H1 (cell line): Measurements from ENCODE around the gene FARP2. TPM values are rescaled to one million over a fixed set of nuclear protein-coding genes. Genes with fewer than 3 reads are reported as not detected.

Source experiments
- CHD2 ChIP-seq: IDR thresholded peaks from 2 replicates; pipeline ENCODE4 v1.6.1; 2012; ENCODE audit warnings: low read length, improper control_type of control experiment
- EZH2 ChIP-seq: fragments of 200-600 bp; sonication (generic); IDR thresholded peaks from 2 replicates; pipeline ENCODE4 v1.7.1; 2012; ENCODE audit warnings: low read depth, mild to moderate bottlenecking, moderate library complexity, low read length, inconsistent platforms; ENCODE audit not compliant: severe bottlenecking
- GTF2F1 ChIP-seq: IDR thresholded peaks from 2 replicates; pipeline ENCODE4 v1.6.1; 2012; ENCODE audit warnings: low read depth, low read length, improper control_type of control experiment, borderline replicate concordance
- RBBP5 ChIP-seq: IDR thresholded peaks from 2 replicates; pipeline ENCODE4 v1.7.1; 2012; ENCODE audit warnings: low read depth, mild to moderate bottlenecking, inconsistent platforms, low read length, moderate library complexity, borderline replicate concordance
- polyA plus RNA-seq, 7 experiments: library from polyadenylated mRNA; depleted of rRNA in 3 of 7; stranded (reverse) in 5 of 7; unstranded in 2 of 7; fragments of >200 nt in 5 of 7; fragments of 200-250 nt in 2 of 7; gene quantifications; 1 replicate in 5 of 7; 2 replicates in 1 of 7; 4 replicates in 1 of 7; pipeline versions ENCODE4 v1.2.1 to v1.2.3, GENCODE V29; 2011 to 2013; ENCODE audit warnings: missing spikeins in 2 of 7, mixed read lengths in 2 of 7
- total RNA-seq: library from RNA; stranded (reverse); fragmentation: NEBNext Ultra II Directional; extraction: Animal tissue kit (Norgen Biotek cat#: 25700); gene quantifications from 2 replicates; pipeline ENCODE4 v1.2.1, GENCODE V29; 2021
- TF ChIP-seq, protein P1 (sequence below): IDR thresholded peaks from 2 replicates; pipeline ENCODE4 v1.6.1; 2012; ENCODE audit warnings: low read length, inconsistent platforms
- TF ChIP-seq, protein P2 (sequence below): fragments of 300-600 bp; sonication (generic); IDR thresholded peaks from 2 replicates; pipeline ENCODE4 v1.7.1; 2012; ENCODE audit warnings: low read length, moderate library complexity, mild to moderate bottlenecking, inconsistent platforms; ENCODE audit not compliant: insufficient replicate concordance

The FARP2 gene
- total and polyA plus RNA-seq, 2 of the 8 experiments (the other 6 are each of a cell fraction or from before 2014, with no cell fraction given), result 12.4 to 33.4 TPM

DNA sequence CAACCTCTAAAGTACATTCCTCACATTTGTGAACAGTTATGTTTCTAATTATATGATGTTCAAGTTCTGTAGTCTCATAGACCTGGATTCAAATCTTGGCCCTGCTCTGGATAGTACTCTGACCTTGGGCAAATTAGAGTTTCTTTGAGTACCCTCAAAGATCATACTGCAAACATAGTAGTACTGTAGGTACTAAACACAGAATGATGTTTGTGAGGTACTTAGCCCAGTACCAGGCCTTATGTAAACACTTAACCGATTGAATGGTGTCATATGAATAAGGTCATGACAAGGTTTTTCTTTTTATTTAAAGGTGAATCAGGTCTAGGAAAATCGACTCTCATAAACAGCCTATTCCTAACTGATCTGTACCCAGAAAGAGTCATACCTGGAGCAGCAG, 21.3 kb upstream of the FARP2 start (continued):
- TF ChIP-seq CHD2 (no peak), RBBP5 (no peak), EZH2 (no peak), GTF2F1 (no peak)
- TF ChIP-seq, protein P1, sequence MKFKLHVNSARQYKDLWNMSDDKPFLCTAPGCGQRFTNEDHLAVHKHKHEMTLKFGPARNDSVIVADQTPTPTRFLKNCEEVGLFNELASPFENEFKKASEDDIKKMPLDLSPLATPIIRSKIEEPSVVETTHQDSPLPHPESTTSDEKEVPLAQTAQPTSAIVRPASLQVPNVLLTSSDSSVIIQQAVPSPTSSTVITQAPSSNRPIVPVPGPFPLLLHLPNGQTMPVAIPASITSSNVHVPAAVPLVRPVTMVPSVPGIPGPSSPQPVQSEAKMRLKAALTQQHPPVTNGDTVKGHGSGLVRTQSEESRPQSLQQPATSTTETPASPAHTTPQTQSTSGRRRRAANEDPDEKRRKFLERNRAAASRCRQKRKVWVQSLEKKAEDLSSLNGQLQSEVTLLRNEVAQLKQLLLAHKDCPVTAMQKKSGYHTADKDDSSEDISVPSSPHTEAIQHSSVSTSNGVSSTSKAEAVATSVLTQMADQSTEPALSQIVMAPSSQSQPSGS, result no peak
- TF ChIP-seq, protein P2, sequence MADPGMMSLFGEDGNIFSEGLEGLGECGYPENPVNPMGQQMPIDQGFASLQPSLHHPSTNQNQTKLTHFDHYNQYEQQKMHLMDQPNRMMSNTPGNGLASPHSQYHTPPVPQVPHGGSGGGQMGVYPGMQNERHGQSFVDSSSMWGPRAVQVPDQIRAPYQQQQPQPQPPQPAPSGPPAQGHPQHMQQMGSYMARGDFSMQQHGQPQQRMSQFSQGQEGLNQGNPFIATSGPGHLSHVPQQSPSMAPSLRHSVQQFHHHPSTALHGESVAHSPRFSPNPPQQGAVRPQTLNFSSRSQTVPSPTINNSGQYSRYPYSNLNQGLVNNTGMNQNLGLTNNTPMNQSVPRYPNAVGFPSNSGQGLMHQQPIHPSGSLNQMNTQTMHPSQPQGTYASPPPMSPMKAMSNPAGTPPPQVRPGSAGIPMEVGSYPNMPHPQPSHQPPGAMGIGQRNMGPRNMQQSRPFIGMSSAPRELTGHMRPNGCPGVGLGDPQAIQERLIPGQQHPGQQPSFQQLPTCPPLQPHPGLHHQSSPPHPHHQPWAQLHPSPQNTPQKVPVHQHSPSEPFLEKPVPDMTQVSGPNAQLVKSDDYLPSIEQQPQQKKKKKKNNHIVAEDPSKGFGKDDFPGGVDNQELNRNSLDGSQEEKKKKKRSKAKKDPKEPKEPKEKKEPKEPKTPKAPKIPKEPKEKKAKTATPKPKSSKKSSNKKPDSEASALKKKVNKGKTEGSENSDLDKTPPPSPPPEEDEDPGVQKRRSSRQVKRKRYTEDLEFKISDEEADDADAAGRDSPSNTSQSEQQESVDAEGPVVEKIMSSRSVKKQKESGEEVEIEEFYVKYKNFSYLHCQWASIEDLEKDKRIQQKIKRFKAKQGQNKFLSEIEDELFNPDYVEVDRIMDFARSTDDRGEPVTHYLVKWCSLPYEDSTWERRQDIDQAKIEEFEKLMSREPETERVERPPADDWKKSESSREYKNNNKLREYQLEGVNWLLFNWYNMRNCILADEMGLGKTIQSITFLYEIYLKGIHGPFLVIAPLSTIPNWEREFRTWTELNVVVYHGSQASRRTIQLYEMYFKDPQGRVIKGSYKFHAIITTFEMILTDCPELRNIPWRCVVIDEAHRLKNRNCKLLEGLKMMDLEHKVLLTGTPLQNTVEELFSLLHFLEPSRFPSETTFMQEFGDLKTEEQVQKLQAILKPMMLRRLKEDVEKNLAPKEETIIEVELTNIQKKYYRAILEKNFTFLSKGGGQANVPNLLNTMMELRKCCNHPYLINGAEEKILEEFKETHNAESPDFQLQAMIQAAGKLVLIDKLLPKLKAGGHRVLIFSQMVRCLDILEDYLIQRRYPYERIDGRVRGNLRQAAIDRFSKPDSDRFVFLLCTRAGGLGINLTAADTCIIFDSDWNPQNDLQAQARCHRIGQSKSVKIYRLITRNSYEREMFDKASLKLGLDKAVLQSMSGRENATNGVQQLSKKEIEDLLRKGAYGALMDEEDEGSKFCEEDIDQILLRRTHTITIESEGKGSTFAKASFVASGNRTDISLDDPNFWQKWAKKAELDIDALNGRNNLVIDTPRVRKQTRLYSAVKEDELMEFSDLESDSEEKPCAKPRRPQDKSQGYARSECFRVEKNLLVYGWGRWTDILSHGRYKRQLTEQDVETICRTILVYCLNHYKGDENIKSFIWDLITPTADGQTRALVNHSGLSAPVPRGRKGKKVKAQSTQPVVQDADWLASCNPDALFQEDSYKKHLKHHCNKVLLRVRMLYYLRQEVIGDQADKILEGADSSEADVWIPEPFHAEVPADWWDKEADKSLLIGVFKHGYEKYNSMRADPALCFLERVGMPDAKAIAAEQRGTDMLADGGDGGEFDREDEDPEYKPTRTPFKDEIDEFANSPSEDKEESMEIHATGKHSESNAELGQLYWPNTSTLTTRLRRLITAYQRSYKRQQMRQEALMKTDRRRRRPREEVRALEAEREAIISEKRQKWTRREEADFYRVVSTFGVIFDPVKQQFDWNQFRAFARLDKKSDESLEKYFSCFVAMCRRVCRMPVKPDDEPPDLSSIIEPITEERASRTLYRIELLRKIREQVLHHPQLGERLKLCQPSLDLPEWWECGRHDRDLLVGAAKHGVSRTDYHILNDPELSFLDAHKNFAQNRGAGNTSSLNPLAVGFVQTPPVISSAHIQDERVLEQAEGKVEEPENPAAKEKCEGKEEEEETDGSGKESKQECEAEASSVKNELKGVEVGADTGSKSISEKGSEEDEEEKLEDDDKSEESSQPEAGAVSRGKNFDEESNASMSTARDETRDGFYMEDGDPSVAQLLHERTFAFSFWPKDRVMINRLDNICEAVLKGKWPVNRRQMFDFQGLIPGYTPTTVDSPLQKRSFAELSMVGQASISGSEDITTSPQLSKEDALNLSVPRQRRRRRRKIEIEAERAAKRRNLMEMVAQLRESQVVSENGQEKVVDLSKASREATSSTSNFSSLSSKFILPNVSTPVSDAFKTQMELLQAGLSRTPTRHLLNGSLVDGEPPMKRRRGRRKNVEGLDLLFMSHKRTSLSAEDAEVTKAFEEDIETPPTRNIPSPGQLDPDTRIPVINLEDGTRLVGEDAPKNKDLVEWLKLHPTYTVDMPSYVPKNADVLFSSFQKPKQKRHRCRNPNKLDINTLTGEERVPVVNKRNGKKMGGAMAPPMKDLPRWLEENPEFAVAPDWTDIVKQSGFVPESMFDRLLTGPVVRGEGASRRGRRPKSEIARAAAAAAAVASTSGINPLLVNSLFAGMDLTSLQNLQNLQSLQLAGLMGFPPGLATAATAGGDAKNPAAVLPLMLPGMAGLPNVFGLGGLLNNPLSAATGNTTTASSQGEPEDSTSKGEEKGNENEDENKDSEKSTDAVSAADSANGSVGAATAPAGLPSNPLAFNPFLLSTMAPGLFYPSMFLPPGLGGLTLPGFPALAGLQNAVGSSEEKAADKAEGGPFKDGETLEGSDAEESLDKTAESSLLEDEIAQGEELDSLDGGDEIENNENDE, result no peak
- TF ChIP-seq, all 59 proteins: peak for 0
